ENCODE data around the gene TDRD9.
"Not testable (repeated sequence)": the region's sequence is repeated elsewhere in the genome, so short reads cannot be mapped to it uniquely, and the experiment has no call there.

The TDRD9 gene, protein sequence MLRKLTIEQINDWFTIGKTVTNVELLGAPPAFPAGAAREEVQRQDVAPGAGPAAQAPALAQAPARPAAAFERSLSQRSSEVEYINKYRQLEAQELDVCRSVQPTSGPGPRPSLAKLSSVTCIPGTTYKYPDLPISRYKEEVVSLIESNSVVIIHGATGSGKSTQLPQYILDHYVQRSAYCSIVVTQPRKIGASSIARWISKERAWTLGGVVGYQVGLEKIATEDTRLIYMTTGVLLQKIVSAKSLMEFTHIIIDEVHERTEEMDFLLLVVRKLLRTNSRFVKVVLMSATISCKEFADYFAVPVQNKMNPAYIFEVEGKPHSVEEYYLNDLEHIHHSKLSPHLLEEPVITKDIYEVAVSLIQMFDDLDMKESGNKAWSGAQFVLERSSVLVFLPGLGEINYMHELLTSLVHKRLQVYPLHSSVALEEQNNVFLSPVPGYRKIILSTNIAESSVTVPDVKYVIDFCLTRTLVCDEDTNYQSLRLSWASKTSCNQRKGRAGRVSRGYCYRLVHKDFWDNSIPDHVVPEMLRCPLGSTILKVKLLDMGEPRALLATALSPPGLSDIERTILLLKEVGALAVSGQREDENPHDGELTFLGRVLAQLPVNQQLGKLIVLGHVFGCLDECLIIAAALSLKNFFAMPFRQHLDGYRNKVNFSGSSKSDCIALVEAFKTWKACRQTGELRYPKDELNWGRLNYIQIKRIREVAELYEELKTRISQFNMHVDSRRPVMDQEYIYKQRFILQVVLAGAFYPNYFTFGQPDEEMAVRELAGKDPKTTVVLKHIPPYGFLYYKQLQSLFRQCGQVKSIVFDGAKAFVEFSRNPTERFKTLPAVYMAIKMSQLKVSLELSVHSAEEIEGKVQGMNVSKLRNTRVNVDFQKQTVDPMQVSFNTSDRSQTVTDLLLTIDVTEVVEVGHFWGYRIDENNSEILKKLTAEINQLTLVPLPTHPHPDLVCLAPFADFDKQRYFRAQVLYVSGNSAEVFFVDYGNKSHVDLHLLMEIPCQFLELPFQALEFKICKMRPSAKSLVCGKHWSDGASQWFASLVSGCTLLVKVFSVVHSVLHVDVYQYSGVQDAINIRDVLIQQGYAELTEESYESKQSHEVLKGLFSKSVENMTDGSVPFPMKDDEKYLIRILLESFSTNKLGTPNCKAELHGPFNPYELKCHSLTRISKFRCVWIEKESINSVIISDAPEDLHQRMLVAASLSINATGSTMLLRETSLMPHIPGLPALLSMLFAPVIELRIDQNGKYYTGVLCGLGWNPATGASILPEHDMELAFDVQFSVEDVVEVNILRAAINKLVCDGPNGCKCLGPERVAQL (N-terminal part only)

DNA sequence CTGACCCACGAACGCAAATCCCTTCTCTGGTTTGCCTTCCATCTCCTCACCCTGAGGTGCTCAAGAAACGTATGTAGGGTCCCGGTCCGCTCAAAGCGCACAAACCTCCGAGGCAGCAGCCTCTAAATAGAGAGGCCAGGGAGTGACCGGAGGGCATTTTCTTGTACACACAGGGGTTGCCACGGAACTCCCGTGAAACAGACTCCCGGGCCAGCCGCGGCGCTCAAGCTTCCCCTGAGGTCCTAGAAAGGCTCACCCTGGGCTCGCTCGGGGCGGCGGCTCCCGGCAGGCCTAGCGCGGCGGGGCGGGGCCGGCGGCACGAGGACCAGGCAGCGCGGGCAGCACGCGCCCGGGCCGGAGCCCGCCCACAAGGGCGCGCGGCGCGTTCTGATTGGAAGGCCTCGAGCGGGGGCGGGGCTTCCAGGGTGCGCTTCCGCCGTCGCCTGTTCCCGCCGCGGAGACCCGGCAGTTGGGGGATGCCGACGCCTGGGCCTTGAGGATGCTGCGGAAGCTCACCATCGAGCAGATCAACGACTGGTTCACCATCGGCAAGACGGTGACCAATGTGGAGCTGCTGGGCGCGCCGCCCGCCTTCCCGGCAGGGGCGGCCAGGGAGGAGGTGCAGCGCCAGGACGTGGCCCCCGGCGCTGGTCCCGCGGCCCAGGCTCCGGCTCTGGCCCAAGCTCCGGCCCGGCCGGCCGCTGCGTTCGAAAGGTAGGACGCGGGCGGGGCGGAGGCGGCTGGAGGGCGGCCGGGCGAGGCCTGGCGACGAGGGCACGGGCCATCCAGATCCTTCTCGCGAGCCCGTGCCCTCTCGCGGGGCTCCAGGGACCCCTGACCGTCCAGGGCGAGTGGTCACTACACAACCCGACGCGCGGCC, at the start of gene TDRD9:
TDRD9 (plus strand) TSS at position 446 of the 880 bp plus-strand sequence; CDS start at position 500, 54 bp downstream.
- DNase-seq = no peak

DNA sequence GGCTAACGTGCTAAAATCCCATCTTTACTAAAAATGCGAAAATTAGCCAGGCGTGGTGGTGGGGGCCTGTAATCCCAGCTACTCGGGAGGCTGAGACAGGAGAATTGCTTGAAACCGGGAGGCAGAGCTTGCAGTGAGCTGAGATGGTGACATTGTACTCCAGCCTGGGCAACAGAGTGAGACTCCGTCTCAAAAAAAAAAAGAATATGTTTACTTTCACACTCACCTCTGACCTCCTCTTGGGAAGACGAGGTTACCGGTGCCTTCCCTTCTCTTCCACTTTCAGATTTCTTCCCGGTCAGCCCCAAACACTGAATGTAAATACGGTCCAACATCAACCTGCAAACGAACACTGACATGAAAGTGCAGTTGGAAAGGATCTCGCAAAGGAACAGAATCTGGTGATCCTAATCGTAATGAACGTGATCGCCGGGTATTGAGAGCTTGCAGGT, 49.1 kb upstream of the TDRD9 start:
- no peak for DNase-seq

DNA sequence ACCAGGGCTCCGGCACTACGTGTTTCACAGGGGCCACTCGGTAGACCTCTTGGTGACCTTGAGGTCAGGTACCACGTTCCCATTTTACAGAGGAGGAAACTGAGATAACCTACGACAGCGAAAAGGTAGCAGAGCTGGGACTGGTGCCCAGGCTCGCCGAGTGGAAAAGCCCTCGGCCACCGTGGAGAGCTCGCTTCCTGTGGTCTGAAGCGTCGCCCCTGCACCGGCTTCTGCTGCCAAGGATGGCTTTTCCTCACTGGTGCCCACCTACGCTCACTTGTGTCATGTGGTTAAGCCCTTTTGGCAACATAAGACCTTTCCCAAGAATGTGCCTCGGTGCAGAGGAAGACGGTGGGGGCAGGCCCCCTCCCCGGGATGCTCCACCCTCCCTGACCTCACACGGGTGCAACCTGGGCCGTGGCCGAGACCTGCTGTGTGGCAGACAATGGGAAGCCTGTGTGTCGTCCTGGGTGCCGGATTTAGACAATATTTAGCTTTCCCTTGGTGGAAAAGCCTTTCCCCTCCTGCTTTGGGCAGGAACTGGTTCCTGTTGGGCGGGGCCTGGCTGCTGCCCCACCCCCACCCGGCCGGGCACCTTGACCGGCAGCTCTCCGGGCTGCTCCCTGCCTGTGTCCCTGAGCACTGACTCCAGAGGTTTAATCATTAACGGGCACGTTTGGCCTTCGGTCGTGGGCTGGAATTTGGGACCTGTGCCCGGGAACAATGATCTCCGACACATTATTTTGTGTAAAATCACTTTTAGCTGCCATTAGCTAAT, 48.5 kb upstream of the TDRD9 start:
- no peak for DNase-seq

DNA sequence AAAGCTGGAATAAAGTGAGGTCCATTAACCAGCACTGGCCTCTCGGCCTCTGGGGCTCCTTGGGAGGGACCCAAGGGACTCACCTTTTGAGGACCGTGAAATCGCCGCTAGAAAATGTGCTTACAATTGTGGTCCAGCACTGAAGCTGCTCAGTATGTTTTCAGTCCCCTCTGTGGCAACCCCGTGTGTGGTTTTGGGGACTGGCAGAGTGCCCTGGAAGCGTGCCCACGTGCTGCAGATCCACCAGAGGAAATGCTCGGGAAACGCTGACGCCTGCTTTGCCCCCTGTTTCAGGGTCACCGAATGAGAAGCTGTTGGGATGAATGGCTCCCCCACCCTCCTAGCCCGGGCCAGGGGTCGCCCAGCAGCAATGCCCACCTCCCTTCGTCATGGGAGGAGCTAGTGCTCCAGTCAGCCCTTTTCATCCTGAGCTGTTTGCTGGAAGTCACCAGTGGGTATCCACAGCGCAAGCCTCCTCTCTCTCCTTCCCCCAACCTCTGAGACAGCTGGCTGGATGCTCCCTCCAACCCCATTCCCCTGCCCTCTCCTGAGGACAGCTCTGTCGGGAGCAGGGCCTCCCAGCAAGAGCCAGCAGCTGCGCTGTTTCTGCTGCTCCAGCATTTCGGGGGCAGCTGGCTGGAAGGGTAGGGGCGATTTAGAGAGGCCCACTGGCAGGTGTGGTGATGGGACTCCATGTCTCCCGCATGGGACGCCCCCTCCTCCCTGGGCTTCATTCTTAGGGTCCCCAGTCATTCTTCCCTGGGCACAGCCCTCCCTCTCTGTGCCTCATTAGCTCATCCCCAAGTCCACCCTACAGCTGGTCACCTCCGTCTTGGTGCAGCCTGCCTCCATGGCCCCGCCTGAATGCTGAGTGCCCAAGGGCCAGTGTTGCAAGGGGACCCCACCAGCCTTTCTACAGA, 47.6 kb upstream of the TDRD9 start:
- no peak for DNase-seq

DNA sequence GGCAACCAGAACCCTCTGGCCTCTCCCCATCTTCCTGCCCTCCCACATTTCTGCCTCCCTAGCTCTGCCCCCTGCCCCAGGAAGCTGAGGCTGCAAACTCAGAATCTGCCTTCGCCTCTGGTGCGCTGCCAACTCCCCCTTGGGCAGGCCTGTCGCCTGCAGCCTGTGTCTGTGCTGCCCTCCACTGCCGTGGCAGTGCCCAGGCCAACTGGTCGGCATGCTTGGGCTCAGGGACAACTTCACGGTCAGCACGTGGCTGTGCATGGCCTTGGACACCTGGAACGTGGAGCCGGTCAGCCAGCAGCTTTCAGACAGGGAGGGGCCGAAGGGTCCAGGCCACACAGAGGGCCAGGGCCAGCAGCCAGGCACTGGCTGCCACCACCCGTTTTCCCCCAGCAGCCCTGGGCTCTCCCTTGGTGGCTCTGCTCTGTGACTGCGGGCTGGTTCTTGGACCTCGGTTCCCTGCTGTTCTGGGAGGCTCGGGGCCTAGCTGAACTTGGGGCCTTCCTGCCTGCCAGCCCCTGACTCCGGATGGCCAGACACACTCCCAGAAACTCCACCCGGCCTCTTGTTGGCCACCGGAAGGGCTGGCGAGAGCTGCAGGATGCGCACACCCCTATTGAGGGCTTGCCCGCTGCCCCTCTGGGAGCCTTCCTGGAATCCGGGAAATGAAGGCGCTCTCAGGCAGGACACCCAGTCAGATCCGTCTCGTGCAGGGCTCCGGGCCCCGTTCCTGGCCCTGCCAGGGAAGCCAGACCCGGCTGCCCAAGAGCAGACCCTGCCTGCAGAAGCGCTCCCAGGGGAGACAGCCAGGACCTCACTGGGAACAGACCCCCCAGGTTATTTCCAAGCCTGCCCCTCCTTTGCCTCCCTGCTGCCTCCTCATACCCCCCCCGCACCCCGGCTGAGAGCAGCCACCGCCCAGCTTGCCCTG, 46.7 kb upstream of the TDRD9 start:
- no peak for DNase-seq

DNA sequence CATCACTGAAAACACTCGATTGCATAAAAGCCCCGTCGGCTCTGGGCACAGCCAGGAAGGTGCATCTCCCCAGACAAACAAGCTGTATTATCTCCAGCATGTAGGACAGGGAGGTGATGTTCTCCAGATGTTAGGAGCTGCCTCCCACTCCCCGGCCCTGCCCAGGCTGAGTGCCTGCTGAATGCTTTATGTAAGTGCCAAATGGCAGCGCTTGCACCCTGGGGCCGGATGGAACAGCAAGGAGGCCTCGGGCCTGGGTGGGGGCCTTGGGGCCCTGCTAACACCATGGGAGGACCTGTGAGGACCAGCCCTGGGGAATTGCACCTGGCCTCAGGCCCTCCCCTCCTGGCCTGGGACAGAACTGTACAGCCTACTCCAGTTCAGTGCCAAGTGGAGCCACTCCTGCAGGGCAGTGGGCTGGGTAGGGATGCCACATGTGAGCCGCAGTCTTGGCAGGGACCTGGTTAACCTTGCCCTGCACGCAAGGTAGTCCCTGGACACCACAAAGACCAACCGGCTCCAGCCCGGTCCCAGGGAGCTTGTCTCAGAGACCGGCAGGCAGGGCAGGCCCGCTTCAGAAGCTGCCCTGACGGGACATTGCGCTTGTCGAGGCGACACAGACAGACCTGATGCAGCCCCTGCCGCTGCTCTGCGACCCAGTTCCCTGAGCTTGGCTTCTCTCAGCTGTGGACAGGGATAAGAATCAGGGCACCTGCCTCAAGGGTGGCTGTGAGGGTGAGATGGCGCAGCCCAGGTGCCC, 45.6 kb upstream of the TDRD9 start:
- no peak for DNase-seq

DNA sequence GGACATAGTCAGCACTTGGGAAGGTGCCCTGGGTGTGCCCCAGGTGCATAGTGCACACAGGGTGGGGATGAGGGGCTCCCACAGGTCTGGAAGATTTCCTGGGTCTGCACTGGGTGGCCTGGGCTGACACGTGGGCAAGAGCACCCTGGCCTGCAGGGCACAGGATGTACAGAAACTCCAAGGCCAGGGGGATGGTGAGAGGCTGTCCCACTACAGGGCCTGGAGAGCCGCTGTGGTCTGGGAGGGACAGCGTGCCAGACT, 45.1 kb upstream of the TDRD9 start:
- DNase-seq = no peak

DNA sequence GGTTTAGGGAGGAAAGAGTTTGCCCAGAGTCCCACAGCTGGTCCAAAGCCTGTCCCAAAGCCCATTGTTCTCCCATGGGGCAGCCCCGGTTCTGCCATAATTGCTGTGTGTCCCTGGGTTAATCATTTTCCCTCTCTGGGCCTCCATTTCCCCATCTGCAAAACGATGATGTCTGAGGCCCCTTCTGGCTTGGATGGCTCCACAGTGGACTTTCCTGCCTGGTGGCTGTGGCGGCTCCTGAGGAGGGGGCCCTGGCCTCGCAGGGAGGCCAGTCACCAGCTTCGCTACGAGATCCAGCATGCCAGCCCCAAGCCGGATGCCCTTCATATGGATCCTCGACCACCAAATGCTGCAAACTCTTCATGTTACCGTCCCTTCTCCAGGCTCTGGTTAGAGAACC, 43.4 kb upstream of the TDRD9 start:
- no peak for DNase-seq

DNA sequence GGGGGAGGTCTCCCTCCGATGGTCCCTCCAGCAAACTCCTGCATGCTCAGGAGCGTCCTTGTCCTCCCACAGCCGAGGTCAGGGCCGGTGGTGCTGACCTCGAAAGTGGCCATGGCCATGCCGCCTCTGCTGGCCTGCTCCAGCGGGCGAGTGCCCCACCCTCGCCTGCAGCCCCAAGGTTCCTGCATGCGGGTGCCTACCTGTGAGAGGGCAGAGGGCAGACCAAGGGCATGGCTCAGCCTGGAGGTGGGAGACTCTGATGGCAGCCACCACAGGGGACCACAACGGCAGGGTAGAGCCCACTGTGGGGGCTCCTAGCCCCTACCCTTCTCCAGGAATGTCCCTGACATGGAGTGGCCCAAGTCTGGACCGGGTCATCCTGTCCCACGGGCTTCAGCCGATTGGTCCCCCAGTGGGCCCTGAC, 42.7 kb upstream of the TDRD9 start:
- DNase-seq = no peak

DNA sequence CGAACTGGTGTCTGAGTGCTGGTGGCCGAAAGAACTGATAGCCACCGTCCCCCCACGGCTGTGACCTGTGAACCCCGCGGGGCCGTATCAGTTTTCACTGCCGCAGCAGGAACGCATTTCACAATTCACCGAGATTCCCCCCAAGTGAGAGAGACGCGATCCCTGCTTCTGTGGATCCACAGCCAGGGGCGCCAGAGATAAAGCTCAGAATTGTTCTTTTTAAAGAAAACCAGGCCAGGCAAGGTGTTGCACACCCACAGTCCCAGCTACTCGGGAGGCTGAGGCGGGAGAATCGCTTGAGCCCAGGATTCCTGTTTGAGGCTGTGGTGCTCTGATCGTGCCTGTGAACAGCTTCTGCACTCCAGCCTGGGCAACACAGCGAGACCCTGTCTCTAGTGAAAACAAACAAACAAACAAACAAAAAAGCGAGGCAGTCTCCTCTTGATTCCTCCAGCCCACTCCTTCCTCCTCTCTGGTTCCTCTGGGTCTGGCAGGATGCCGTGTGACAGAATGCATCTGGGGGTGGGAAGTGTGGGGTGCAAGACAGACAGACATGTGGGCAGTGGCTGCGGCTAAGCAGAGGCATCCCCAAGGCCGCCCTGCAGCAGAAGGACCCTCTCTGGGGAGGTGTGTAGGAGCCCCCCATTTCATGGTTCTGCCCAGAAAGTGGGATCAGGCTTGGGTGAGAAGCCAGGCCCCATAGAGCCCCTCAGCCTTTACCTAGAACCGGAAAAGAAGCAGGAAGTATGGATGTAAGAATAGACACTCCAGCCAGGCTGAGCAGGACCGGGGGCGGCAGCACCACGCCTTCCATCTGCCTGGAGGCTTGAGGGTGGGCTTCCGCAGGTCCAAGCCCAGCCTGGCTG, 41.7 kb upstream of the TDRD9 start:
- no peak for DNase-seq

DNA sequence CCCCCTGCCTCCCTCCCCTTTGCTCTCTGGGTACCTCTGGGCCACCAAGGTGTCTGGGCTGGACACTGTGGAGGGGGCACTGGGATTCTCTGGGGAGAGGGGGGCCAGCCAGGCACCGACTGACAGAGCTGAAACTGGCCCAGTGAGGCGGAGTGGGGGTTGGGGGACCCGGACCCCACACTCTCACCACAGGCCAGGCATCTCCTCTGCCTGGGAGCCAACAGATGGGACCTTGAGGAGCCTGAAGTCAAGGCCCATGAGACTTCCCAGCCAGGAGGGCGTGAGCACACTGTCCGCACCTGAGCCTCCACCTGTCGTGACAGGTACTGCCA, 41.1 kb upstream of the TDRD9 start:
- no peak for DNase-seq

DNA sequence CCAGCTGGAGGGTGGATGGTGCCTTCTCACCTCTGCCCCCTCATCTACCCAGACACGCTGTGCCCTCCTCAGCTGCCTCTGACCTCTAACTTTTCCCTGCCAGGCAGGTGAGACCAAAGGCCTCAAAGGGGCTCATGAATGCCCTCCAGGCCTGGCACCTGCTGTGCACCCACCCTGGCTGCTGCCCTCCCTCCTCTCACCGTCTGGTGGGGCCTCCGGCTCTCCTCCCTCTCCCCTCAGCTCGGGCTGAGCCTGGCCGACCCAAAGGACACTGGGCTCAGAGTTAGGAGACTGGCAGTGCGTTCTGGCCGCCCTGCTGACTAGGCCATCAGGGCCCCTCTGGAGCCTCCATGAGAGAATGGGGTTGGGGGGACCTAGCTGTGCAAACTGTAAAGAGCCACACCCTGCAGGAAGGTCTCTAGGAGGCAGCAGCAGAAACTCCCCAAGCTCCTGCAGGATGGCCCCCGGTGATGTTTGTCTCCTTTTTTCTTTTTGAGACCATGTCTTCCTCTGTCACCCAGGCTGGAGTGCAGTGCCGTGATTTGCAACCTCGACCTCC, 40.6 kb upstream of the TDRD9 start:
- DNase-seq = no peak

DNA sequence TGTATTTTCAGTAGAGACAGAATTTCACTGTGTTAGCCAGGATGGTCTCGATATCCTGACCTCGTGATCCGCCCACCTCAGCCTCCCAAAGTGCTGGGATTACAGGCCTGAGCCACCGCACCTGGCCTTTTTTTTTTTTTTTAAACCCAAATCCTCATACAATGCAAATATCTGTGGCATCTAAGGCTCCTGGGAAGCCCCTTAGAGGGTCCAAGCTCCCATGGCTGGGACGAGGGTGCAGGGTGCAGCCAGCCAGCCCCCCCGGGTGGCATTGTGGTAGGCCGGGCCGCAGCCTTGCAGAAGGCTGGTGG, 39.3 kb upstream of the TDRD9 start:
- DNase-seq = not testable (repeated sequence)

DNA sequence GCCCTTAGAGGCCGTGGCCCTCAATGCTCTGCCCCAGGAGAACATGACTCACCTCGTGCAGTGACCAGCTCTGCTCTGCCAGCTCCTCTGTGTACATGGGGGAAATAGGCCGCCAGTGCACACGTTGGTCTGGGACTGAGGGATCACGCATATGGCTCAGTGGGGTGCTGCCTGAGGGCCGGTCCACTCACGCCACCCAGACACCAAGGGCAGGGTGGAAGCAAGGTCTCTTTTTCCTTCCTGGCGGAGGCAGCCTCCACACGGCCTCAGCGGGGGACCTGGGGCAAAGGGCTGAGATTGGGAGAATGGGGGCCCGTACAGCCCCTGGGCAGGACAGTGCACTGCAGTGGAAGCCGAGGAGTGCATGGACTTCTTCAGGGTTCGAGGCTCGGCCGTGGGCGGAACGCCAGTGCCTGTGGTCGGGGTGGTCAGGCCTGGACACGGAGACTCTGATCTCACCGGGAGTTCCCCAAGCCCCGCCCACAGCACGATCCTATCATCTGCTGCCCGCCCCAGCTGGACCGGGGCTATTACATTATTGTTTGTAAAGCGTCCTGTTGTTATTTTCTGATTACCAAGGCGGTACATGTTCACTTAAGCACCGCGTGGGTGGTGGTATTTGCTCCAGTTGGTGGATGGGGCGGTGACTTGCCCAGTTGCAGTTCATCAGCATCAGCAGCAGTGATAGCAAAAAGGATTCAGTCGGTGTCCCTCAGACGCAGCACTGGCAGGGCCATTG, 38.8 kb upstream of the TDRD9 start:
- no peak for DNase-seq

DNA sequence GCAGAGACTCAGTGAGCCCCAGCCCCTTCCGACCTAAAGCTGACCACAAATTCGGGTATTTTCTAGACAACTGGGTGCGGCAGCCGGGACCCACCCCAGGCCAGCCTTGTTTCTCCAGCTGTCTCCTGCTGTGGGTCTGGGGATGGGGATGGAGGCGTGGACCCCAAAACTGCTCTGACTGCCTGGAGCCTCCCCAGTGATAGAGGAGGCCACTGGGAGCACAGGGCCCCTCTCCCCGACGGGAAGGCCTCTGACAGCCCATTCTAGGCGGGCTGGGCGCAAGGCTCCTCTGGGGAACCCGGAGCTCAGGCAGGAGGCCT, 38.2 kb upstream of the TDRD9 start:
- no peak for DNase-seq

DNA sequence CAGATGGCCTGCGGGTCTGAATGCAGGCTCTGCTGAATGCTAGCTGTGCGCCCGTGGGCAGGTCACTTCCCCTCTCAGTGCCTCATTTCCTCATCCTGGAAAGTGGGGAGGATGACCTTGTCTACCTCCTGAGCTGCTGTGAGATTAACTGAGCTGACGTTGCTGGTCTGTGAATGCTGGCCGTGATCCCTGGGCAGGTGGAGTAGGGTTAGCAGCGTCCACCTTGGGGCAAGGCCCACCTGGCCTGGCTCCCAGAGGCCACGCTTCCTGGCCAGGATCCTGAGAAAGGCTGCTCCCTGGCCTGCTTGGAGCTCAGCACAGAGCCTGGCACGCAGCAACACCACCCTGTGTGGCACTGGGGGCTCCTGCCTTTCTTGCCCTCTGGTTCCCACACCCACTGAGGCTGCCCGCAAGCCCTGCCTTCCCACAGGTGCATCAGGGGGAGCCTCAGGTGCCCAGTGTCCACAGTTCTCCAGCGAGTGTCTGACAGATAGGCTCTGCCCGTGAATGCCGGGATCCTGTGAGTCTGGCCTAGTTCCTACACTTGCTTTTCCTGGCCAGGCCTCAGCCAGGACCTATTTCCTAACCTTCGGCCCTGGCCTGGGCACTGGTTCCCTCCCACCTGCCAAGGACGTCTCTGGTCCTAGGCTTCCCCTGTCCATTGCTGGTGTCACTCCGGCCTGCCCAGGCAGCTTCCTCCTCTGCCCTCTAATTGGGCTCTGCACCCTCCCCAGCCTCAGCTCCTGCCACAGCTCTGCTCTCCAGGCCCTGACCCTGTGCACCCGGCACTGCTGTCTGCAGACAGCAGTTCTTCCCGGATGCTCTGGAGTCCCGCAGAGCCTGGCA, 37.2 kb upstream of the TDRD9 start:
- no peak for DNase-seq

All from NCI-H446 treated with DMSO at 0.1 percent for 48 hours (cell line).